Neural cell (in vitro differentiated cells): ENCODE results near the gene MDP1. TPM values are rescaled to one million over a fixed set of nuclear protein-coding genes. Genes with fewer than 3 reads are reported as not detected.

Experiments used
- H2AFZ ChIP-seq: fragments of 200-600, 300-800 bp; sonication (generic), shearing (Covaris generic); 2 replicates; pipeline ENCODE4 v1.6.0; 2014; ENCODE audit warnings: low read depth, mild to moderate bottlenecking, antibody characterized with exemption, low read length, moderate library complexity
- H3F3A ChIP-seq: fragments of 200-600 bp; shearing (Covaris generic); 2 replicates; pipeline ENCODE4 v1.6.1; 2016; ENCODE audit warnings: mild to moderate bottlenecking, moderate library complexity, mixed read lengths, antibody characterized with exemption, low read length; ENCODE audit not compliant: insufficient read depth, poor library complexity, severe bottlenecking
- H3K27ac ChIP-seq: fragments of 200-600, 300-800 bp; sonication (generic), shearing (Covaris generic); 2 replicates; pipeline ENCODE4 v1.5.1; 2014; ENCODE audit warnings: mild to moderate bottlenecking, low read length, moderate library complexity
- H3K27me3 ChIP-seq: fragments of 300-800, 200-600 bp; sonication (generic), shearing (Covaris generic); 2 replicates; pipeline ENCODE4 v1.6.0; 2014; ENCODE audit warnings: mild to moderate bottlenecking, low read depth, low read length, moderate library complexity; ENCODE audit not compliant: insufficient read depth
- H3K36me3 ChIP-seq: fragments of 300-800, 200-600 bp; sonication (generic), shearing (Covaris generic); 2 replicates; pipeline ENCODE4 v1.5.1; 2014; ENCODE audit warnings: mild to moderate bottlenecking, antibody characterized with exemption, low read length, moderate library complexity; ENCODE audit not compliant: insufficient read depth
- H3K4me2 ChIP-seq: fragments of 300-800, 200-600 bp; sonication (generic), shearing (Covaris generic); 2 replicates; pipeline ENCODE4 v1.6.0; 2014; ENCODE audit warnings: mild to moderate bottlenecking, low read length
- H3K4me3 ChIP-seq: fragments of 300-800, 200-600 bp; sonication (generic), shearing (Covaris generic); 2 replicates; pipeline ENCODE4 v1.5.1; 2014; ENCODE audit warnings: mild to moderate bottlenecking, low read length, moderate library complexity
- H3K79me2 ChIP-seq: fragments of 200-600 bp; shearing (Covaris generic); replicated peaks from 2 replicates; pipeline ENCODE4 v1.6.0; 2014; ENCODE audit warnings: mild to moderate bottlenecking, low read length, moderate library complexity; ENCODE audit not compliant: insufficient read depth
- H3K9ac ChIP-seq: fragments of 300-800, 200-600 bp; sonication (generic), shearing (Covaris generic); 2 replicates; pipeline ENCODE4 v1.6.1; 2016; ENCODE audit warnings: mild to moderate bottlenecking, low read length, mixed read lengths
- H3K9me2 ChIP-seq: fragments of 200-600 bp; shearing (Covaris generic); 2 replicates; pipeline ENCODE4 v1.6.1; 2016; ENCODE audit warnings: mild to moderate bottlenecking, low read length, mixed read lengths; ENCODE audit not compliant: insufficient read depth
- H3K9me3 ChIP-seq: fragments of 200-600, 300-800 bp; sonication (generic), shearing (Covaris generic); 2 replicates; pipeline ENCODE4 v1.6.1; 2016; ENCODE audit warnings: mild to moderate bottlenecking, mixed run types, low read length, moderate library complexity, mixed read lengths
- H4K20me1 ChIP-seq: fragments of 200-600 bp; shearing (Covaris generic); 2 replicates; pipeline ENCODE4 v1.6.1; 2016; ENCODE audit warnings: mild to moderate bottlenecking, mixed run types; ENCODE audit not compliant: insufficient read depth
- CTCF ChIP-seq: fragments of 450-650 bp; IDR thresholded peaks from 2 replicates; pipeline ENCODE4 v1.5.1; 2014; ENCODE audit warnings: antibody characterized with exemption, mild to moderate bottlenecking, moderate library complexity; ENCODE audit not compliant: poor library complexity, severe bottlenecking
- EP300 ChIP-seq: fragments of 450-650 bp; conservative IDR thresholded peaks from 2 replicates; pipeline ENCODE4 v1.6.1; 2014; ENCODE audit warnings: antibody characterized with exemption, mild to moderate bottlenecking, moderate library complexity; ENCODE audit not compliant: poor library complexity, severe bottlenecking
- EZH2 ChIP-seq: fragments of 200-600, 300-800 bp; shearing (Covaris generic), sonication (generic); IDR thresholded peaks from 2 replicates; pipeline ENCODE4 v1.6.1; 2014; ENCODE audit warnings: antibody characterized with exemption, low read length, borderline replicate concordance, mild to moderate bottlenecking; ENCODE audit not compliant: insufficient read depth, poor library complexity, severe bottlenecking
- MXI1 ChIP-seq: fragments of 450-650 bp; conservative IDR thresholded peaks from 2 replicates; pipeline ENCODE4 v1.6.1; 2014; ENCODE audit warnings: antibody characterized with exemption, mild to moderate bottlenecking; ENCODE audit not compliant: poor library complexity, severe bottlenecking
- POLR2AphosphoS5 ChIP-seq: IDR thresholded peaks from 2 replicates; pipeline ENCODE4 v1.6.1; 2012
- RAD21 ChIP-seq: fragments of 450-650 bp; conservative IDR thresholded peaks from 2 replicates; pipeline ENCODE4 v1.6.1; 2014; ENCODE audit warnings: antibody characterized with exemption, mild to moderate bottlenecking, moderate library complexity
- REST ChIP-seq: IDR thresholded peaks from 2 replicates; pipeline ENCODE4 v1.6.1; 2012; ENCODE audit warnings: borderline replicate concordance
- SMC3 ChIP-seq: fragments of 450-650 bp; conservative IDR thresholded peaks from 2 replicates; pipeline ENCODE4 v1.6.1; 2014; ENCODE audit warnings: antibody characterized with exemption, mild to moderate bottlenecking, moderate library complexity; ENCODE audit not compliant: poor library complexity
- TAF1 ChIP-seq: IDR thresholded peaks from 2 replicates; pipeline ENCODE4 v1.6.1; 2012; ENCODE audit warnings: low read depth
- polyA plus RNA-seq: library from polyadenylated mRNA; depleted of rRNA; stranded (reverse); fragments of >200 nt; gene quantifications from 2 replicates; pipeline ENCODE4 v1.2.3, GENCODE V29; 2014

The MDP1 gene
- polyA plus RNA-seq, 1 donor from 2014 or later, result 94.2 TPM

GRCh38 chr14:24238123-24238522 is 22.3 kb upstream of the MDP1 start:
- Histone ChIP-seq H3K4me2 (no peak overlapping the region), H3K9me2 (no peaks in the 10 kb centered on the region), H3K36me3 (peaks cover 16% of the 10 kb centered on the region), H2AFZ (no peak overlapping the region), H3F3A (no peaks in the 10 kb centered on the region), H3K9ac (no peak overlapping the region), H4K20me1 (peaks cover 5% of the 10 kb centered on the region), H3K27ac (no peak overlapping the region), H3K27me3 (no peaks in the 10 kb centered on the region), H3K4me3 (no peak overlapping the region), H3K79me2 (peaks cover 29% of the 10 kb centered on the region), H3K9me3 (no peaks in the 10 kb centered on the region)
- TF ChIP-seq REST (no peak), RAD21 (no peak), EZH2 (no peak), EP300 (no peak), CTCF (no peak), TAF1 (no peak), SMC3 (no peak), MXI1 (no peak), POLR2AphosphoS5 (no peak)

GRCh38 chr14:24237463-24237955 is 21.6 kb upstream of the MDP1 start:
- H4K20me1 ChIP-seq, result peaks cover 5% of the 10 kb centered on the region
- no peak overlapping the region for H3K4me2 ChIP-seq
- H3K36me3 ChIP-seq, result peaks cover 16% of the 10 kb centered on the region
- no peaks in the 10 kb centered on the region for H3K9me2 ChIP-seq
- H3K9me3 ChIP-seq, result no peaks in the 10 kb centered on the region
- no peak for TF ChIP-seq SMC3
- TF ChIP-seq RAD21, result no peak
- TF ChIP-seq CTCF, result no peak
- no peak for TF ChIP-seq POLR2AphosphoS5
- TF ChIP-seq TAF1, result no peak
- TF ChIP-seq MXI1, result no peak
- no peak for TF ChIP-seq EZH2
- no peak for TF ChIP-seq REST
- TF ChIP-seq EP300, result no peak
- H2AFZ ChIP-seq, result no peak overlapping the region
- no peaks in the 10 kb centered on the region for H3F3A ChIP-seq
- no peak overlapping the region for H3K9ac ChIP-seq
- H3K79me2 ChIP-seq, result peaks cover 31% of the 10 kb centered on the region
- no peak overlapping the region for H3K27ac ChIP-seq
- no peak overlapping the region for H3K4me3 ChIP-seq
- H3K27me3 ChIP-seq, result no peaks in the 10 kb centered on the region
